Measurements from ENCODE around the gene POU3F1.

POU3F1 gene

GRCh38 chr1:38085666-38086330 is 39.2 kb upstream of the POU3F1 start:
- Histone ChIP-seq H3K4me3 (ENCODE audit: extremely low read depth, insufficient read depth, low read length, poor library complexity, severe bottlenecking) (no peak overlapping the region), H3K4me1 (ENCODE audit: control insufficient read depth, insufficient read depth, low read length, poor library complexity, severe bottlenecking) (no peaks in the 10 kb centered on the region), H3K9me3 (ENCODE audit: control insufficient read depth, low read length) (no peaks in the 10 kb centered on the region), H3K36me3 (ENCODE audit: control insufficient read depth, insufficient read depth, low read length) (no peaks in the 10 kb centered on the region), H3K27ac (ENCODE audit: low read depth, low read length, severe bottlenecking) (no peak overlapping the region)
- 66 to 88% methylated on average over 10 to 11 of the region's 12 CpGs for WGBS, 2 experiments (ENCODE audit: insufficient coverage in 2 of 2)

DNA sequence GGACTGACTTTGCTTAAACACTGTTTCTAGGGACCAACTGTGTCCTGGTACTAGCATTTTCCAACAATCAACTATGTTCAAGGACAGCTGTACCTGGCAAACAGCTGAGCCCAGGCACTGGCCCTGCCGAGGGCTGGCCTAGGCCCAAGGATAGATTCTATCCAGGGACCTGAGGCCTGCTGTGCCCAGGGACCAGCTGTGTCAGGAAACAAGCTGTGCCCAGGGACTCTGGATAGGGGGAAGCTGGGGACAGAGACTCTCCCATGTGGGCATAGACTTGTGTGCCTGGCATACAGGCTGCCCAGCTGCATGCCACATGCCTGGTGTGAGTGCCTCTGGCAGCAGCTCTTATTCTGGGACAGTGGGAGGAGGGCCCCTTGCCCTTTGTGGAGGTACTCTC is 38.1 kb upstream of the POU3F1 start:
- Histone ChIP-seq H3K4me3 (ENCODE audit: extremely low read depth, insufficient read depth, low read length, poor library complexity, severe bottlenecking) (no peak overlapping the region), H3K36me3 (ENCODE audit: control insufficient read depth, insufficient read depth, low read length) (no peaks in the 10 kb centered on the region), H3K27ac (ENCODE audit: low read depth, low read length, severe bottlenecking) (no peak overlapping the region), H3K9me3 (ENCODE audit: control insufficient read depth, low read length) (no peaks in the 10 kb centered on the region), H3K4me1 (ENCODE audit: control insufficient read depth, insufficient read depth, low read length, poor library complexity, severe bottlenecking) (no peaks in the 10 kb centered on the region)
- 86 to 88% methylated on average over 1 of the region's 1 CpG for WGBS, 2 experiments (ENCODE audit: insufficient coverage in 2 of 2)

- H3K27ac ChIP-seq (ENCODE audit: low read depth, low read length, severe bottlenecking) = no peak overlapping the region
- 80 to 100% methylated on average over 1 to 2 of the region's 2 CpGs for WGBS, 2 experiments (ENCODE audit: insufficient coverage in 2 of 2)
- no peaks in the 10 kb centered on the region for H3K36me3 ChIP-seq (ENCODE audit: control insufficient read depth, insufficient read depth, low read length)
- H3K9me3 ChIP-seq (ENCODE audit: control insufficient read depth, low read length) = no peaks in the 10 kb centered on the region
- H3K4me3 ChIP-seq (ENCODE audit: extremely low read depth, insufficient read depth, low read length, poor library complexity, severe bottlenecking) = no peak overlapping the region
- no peaks in the 10 kb centered on the region for H3K4me1 ChIP-seq (ENCODE audit: control insufficient read depth, insufficient read depth, low read length, poor library complexity, severe bottlenecking)
Observed at GRCh38 chr1:38084113-38084512, 37.5 kb upstream of the POU3F1 start.

DNA sequence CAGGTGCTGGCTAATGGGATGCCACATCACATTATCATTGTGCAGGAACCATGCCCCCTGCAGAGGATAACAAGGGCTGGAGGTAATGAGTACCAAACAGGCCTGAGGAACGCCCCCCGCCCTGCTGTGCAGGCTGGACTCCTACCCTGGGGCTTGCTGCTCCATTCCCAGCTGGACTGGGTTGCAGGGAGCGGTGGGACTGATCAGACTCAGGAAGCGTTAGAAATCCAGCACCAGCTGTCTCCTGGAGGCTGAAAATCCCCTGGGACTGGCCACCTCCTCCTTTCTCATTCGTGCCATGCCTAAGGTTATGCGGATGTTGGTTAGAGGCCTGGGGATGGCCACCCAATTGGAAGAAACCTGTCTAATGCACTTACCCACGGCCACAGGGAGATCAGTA is 36.9 kb upstream of the POU3F1 start:
- WGBS, 2 experiments (ENCODE audit: insufficient coverage in 2 of 2) = 62 to 68% methylated on average over 5 to 7 of the region's 7 CpGs
- H3K36me3 ChIP-seq (ENCODE audit: control insufficient read depth, insufficient read depth, low read length) = no peaks in the 10 kb centered on the region
- no peak overlapping the region for H3K4me3 ChIP-seq (ENCODE audit: extremely low read depth, insufficient read depth, low read length, poor library complexity, severe bottlenecking)
- H3K27ac ChIP-seq (ENCODE audit: low read depth, low read length, severe bottlenecking) = no peak overlapping the region
- no peaks in the 10 kb centered on the region for H3K4me1 ChIP-seq (ENCODE audit: control insufficient read depth, insufficient read depth, low read length, poor library complexity, severe bottlenecking)
- H3K9me3 ChIP-seq (ENCODE audit: control insufficient read depth, low read length) = no peaks in the 10 kb centered on the region

DNA sequence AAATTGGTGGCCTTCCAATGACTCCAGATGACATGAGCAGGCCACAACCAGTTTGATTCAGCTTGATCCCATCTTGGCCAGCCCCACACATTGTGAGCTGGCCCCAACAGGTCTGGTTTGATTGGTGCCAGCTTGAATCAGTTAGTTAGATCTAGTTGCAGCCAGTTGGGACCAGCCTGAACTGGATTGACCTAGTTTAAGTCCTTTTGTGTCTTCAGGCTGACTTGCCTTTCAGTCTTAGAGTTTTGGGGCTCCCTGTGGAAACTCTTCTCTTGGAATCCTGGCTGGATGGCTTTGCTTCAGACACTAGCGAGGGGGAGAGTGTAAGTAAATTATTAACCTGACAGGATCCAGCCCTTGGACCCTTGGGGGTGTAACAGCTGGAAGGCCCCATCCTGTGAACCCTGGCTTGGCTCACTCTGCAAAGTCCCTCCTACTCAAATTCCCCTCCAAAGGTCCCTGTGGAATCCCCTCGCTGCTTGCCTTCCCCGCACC is 36.2 kb upstream of the POU3F1 start:
- Histone ChIP-seq H3K9me3 (ENCODE audit: control insufficient read depth, low read length) (no peaks in the 10 kb centered on the region), H3K36me3 (ENCODE audit: control insufficient read depth, insufficient read depth, low read length) (no peaks in the 10 kb centered on the region), H3K4me1 (ENCODE audit: control insufficient read depth, insufficient read depth, low read length, poor library complexity, severe bottlenecking) (no peaks in the 10 kb centered on the region), H3K27ac (ENCODE audit: low read depth, low read length, severe bottlenecking) (no peak overlapping the region), H3K4me3 (ENCODE audit: extremely low read depth, insufficient read depth, low read length, poor library complexity, severe bottlenecking) (no peak overlapping the region)
- WGBS, 2 experiments (ENCODE audit: insufficient coverage in 2 of 2) = 80 to 92% methylated on average over 2 of the region's 3 CpGs

DNA sequence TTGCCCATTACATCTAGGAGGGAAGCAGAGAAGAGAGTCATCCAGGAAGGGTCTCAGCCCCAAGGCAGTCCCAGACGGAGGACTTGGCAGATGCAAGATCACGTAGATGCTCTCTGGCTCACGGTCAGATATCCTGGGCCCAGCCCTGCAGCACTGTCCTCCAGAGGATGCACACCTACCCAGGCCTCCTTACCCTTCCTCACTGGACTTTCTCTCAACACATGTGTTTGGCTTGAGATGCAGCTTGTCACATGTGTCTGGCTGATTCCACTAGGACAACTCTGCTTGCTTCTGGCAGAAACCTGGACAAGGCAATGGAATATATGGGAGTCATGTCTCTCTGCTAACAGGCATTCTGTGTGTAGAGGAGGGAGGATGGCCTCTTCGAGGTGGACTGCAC is 32.4 kb upstream of the POU3F1 start:
- no peaks in the 10 kb centered on the region for H3K36me3 ChIP-seq (ENCODE audit: control insufficient read depth, insufficient read depth, low read length)
- H3K27ac ChIP-seq (ENCODE audit: low read depth, low read length, severe bottlenecking) = no peak overlapping the region
- no peaks in the 10 kb centered on the region for H3K4me1 ChIP-seq (ENCODE audit: control insufficient read depth, insufficient read depth, low read length, poor library complexity, severe bottlenecking)
- 68 to 74% methylated on average over 3 of the region's 4 CpGs for WGBS, 2 experiments (ENCODE audit: insufficient coverage in 2 of 2)
- no peaks in the 10 kb centered on the region for H3K9me3 ChIP-seq (ENCODE audit: control insufficient read depth, low read length)
- H3K4me3 ChIP-seq (ENCODE audit: extremely low read depth, insufficient read depth, low read length, poor library complexity, severe bottlenecking) = no peak overlapping the region

- WGBS, 2 experiments (ENCODE audit: insufficient coverage in 2 of 2) = 70 to 80% methylated on average over 1 of the region's 3 CpGs
- Histone ChIP-seq H3K4me3 (ENCODE audit: extremely low read depth, insufficient read depth, low read length, poor library complexity, severe bottlenecking) (no peak overlapping the region), H3K27ac (ENCODE audit: low read depth, low read length, severe bottlenecking) (no peak overlapping the region), H3K9me3 (ENCODE audit: control insufficient read depth, low read length) (no peaks in the 10 kb centered on the region), H3K4me1 (ENCODE audit: control insufficient read depth, insufficient read depth, low read length, poor library complexity, severe bottlenecking) (peaks cover 7% of the 10 kb centered on the region), H3K36me3 (ENCODE audit: control insufficient read depth, insufficient read depth, low read length) (no peaks in the 10 kb centered on the region)
Observed at GRCh38 chr1:38077523-38078147, 31.0 kb upstream of the POU3F1 start.

DNA sequence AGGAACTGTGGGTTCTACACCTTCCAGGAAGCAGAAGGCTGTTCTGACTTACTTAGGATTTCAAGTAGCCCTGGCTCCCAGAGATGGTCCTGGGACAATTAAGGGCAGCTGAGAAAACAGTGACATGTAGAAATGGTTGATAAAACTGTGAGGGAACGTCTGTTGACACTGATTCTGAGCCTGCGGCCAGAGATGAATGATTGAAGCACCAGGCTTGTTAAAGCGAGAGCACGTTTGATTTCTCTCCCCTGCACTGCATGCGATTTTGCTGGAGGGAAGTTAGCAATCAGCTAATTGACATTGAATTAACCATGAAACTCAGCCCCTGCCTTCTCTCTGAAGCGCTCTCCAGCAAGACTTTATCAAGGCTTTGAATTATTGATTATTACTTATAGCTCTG is 29.9 kb upstream of the POU3F1 start:
- H3K4me1 ChIP-seq (ENCODE audit: control insufficient read depth, insufficient read depth, low read length, poor library complexity, severe bottlenecking) = peaks cover 11% of the 10 kb centered on the region
- WGBS, 2 experiments (ENCODE audit: insufficient coverage in 2 of 2) = 66 to 71% methylated on average over 4 to 5 of the region's 6 CpGs
- H3K36me3 ChIP-seq (ENCODE audit: control insufficient read depth, insufficient read depth, low read length) = no peaks in the 10 kb centered on the region
- no peak overlapping the region for H3K4me3 ChIP-seq (ENCODE audit: extremely low read depth, insufficient read depth, low read length, poor library complexity, severe bottlenecking)
- H3K27ac ChIP-seq (ENCODE audit: low read depth, low read length, severe bottlenecking) = no peak overlapping the region
- no peaks in the 10 kb centered on the region for H3K9me3 ChIP-seq (ENCODE audit: control insufficient read depth, low read length)

- no peak overlapping the region for H3K27ac ChIP-seq (ENCODE audit: low read depth, low read length, severe bottlenecking)
- no peaks in the 10 kb centered on the region for H3K9me3 ChIP-seq (ENCODE audit: control insufficient read depth, low read length)
- no peak overlapping the region for H3K4me3 ChIP-seq (ENCODE audit: extremely low read depth, insufficient read depth, low read length, poor library complexity, severe bottlenecking)
- 37 to 41% methylated on average over 4 to 6 of the region's 6 CpGs for WGBS, 2 experiments (ENCODE audit: insufficient coverage in 2 of 2)
- no peaks in the 10 kb centered on the region for H3K36me3 ChIP-seq (ENCODE audit: control insufficient read depth, insufficient read depth, low read length)
- peaks cover 11% of the 10 kb centered on the region for H3K4me1 ChIP-seq (ENCODE audit: control insufficient read depth, insufficient read depth, low read length, poor library complexity, severe bottlenecking)
Observed at GRCh38 chr1:38076038-38076437, 29.4 kb upstream of the POU3F1 start.

GRCh38 chr1:38075191-38075590 is 28.6 kb upstream of the POU3F1 start:
- Histone ChIP-seq H3K4me3 (ENCODE audit: extremely low read depth, insufficient read depth, low read length, poor library complexity, severe bottlenecking) (no peak overlapping the region), H3K9me3 (ENCODE audit: control insufficient read depth, low read length) (no peaks in the 10 kb centered on the region), H3K36me3 (ENCODE audit: control insufficient read depth, insufficient read depth, low read length) (no peaks in the 10 kb centered on the region), H3K4me1 (ENCODE audit: control insufficient read depth, insufficient read depth, low read length, poor library complexity, severe bottlenecking) (peaks cover 11% of the 10 kb centered on the region), H3K27ac (ENCODE audit: low read depth, low read length, severe bottlenecking) (no peak overlapping the region)
- 90% methylated on average over 2 of the region's 5 CpGs; no CpG with 5 or more reads in 1 of the 2 experiments for WGBS, 2 experiments (ENCODE audit: insufficient coverage in 2 of 2)

GRCh38 chr1:38074302-38074677 is 27.7 kb upstream of the POU3F1 start:
- WGBS, 2 experiments (ENCODE audit: insufficient coverage in 2 of 2) = 93 to 98% methylated on average over 3 to 4 of the region's 4 CpGs
- Histone ChIP-seq H3K4me1 (ENCODE audit: control insufficient read depth, insufficient read depth, low read length, poor library complexity, severe bottlenecking) (peaks cover 11% of the 10 kb centered on the region), H3K4me3 (ENCODE audit: extremely low read depth, insufficient read depth, low read length, poor library complexity, severe bottlenecking) (no peak overlapping the region), H3K27ac (ENCODE audit: low read depth, low read length, severe bottlenecking) (no peak overlapping the region), H3K36me3 (ENCODE audit: control insufficient read depth, insufficient read depth, low read length) (no peaks in the 10 kb centered on the region), H3K9me3 (ENCODE audit: control insufficient read depth, low read length) (no peaks in the 10 kb centered on the region)
